NCI-H524 treated with DMSO at 0.1 percent for 48 hours (cell line): Measurements from ENCODE around the gene TSPAN16.

ENCODE experiments used
- DNase-seq: peaks from one replicate; lab custom pipeline; 2025; lab: John Stamatoyannopoulos, UW

TSPAN16 gene

GRCh38 chr19:11295665-11296245, at the start of gene TSPAN16:
Gene TSPAN16, plus strand, starts transcription at chr19:11296160. Its CDS starts 138 bp downstream, at chr19:11296298.
- no peak for DNase-seq

- no peak for DNase-seq
Observed at GRCh38 chr19:11246941-11247340, 49.0 kb upstream of the TSPAN16 start.

GRCh38 chr19:11247391-11247790, 48.6 kb upstream of the TSPAN16 start:
- DNase-seq, result no peak

- no peak for DNase-seq
Observed at GRCh38 chr19:11247934-11248333, 48.0 kb upstream of the TSPAN16 start.

- DNase-seq, result no peak
Observed at GRCh38 chr19:11248852-11249251, 47.1 kb upstream of the TSPAN16 start.

GRCh38 chr19:11251217-11251616, 44.7 kb upstream of the TSPAN16 start:
- DNase-seq, result no peak

GRCh38 chr19:11251650-11252314, 44.2 kb upstream of the TSPAN16 start:
- DNase-seq, result no peak

GRCh38 chr19:11252665-11253355, 43.1 kb upstream of the TSPAN16 start:
- DNase-seq, result no peak

- no peak for DNase-seq
Observed at GRCh38 chr19:11254666-11255065, 41.3 kb upstream of the TSPAN16 start.

GRCh38 chr19:11256189-11256588, 39.8 kb upstream of the TSPAN16 start:
- DNase-seq, result no peak

GRCh38 chr19:11257846-11258380, 38.0 kb upstream of the TSPAN16 start:
- no peak for DNase-seq

- DNase-seq, result no peak
Observed at GRCh38 chr19:11260996-11261395, 35.0 kb upstream of the TSPAN16 start.

GRCh38 chr19:11261431-11261970, 34.5 kb upstream of the TSPAN16 start:
- DNase-seq, result no peak

- no peak for DNase-seq
Observed at GRCh38 chr19:11261971-11262839, 33.8 kb upstream of the TSPAN16 start, which contains the start of gene DOCK6. Gene DOCK6, minus strand, starts transcription at chr19:11262524. Its CDS starts 84 bp downstream, at chr19:11262440.

- DNase-seq, result no peak
Observed at GRCh38 chr19:11263726-11264125, 32.2 kb upstream of the TSPAN16 start.

GRCh38 chr19:11264452-11265176, 31.3 kb upstream of the TSPAN16 start:
- no peak for DNase-seq

- no peak for DNase-seq
Observed at GRCh38 chr19:11265177-11265784, 30.7 kb upstream of the TSPAN16 start.

GRCh38 chr19:11265785-11266236, 30.1 kb upstream of the TSPAN16 start:
- no peak for DNase-seq

GRCh38 chr19:11267316-11268085, 28.5 kb upstream of the TSPAN16 start:
- DNase-seq, result no peak
